ENCODE data around the gene UMPS.

DNA sequence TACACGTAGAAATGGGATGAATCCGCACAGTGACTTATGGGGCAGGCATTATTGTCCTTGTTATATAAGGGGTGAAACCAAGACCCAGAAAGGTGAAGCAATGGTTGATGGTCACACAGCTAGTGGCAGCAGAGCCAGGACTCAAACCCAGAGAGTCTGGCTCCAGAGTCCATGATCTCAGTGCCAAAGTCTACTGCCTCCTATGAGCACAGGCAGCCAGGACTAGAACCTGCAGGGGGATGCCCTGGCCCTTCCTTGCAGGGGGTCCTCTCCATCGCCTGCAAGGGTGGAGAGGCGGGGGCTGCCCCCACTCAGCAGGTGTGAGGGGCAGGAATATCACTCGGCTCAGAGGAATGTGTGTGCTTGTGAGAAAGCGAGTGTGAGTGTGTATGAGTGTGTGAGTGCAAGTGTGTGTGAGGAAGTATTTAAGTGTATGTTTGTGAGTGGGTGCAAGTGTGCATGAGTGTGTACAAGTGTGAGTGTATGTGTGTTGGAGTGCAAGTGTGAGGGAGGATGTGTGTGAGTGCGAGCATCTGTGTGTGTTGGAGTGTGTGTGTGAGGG lies 44.7 kb downstream of the UMPS start:
- no peak for TF ChIP-seq CTCF (conservative IDR thresholded peaks at IDR 0.05; ENCODE audit: low read length)
- no peak for TF ChIP-seq EZH2phosphoT487 (IDR thresholded peaks at IDR 0.05; ENCODE audit: borderline replicate concordance)

Measured in Loucy (cell line).